KBM-7 (cell line): ENCODE measurements around the gene ELAC2.
"Not testable (repeated sequence)": the region's sequence is repeated elsewhere in the genome, so short reads cannot be mapped to it uniquely, and the experiment has no call there.

Experiments used
- DNase-seq: peaks from one replicate; pipeline ENCODE4 v3.0.0-alpha.2; 2015
- in situ Hi-C: fragments of 300-500 bp; cut with MboI; formaldehyde crosslinking; loops from 2 replicates; pipeline ENCODE4 v1.14.3; 2020; ENCODE audit warnings: low sequenced_read_pairs, low pct_unique_long_range_greater_than_20kb, mixed read lengths

ELAC2 gene

DNA sequence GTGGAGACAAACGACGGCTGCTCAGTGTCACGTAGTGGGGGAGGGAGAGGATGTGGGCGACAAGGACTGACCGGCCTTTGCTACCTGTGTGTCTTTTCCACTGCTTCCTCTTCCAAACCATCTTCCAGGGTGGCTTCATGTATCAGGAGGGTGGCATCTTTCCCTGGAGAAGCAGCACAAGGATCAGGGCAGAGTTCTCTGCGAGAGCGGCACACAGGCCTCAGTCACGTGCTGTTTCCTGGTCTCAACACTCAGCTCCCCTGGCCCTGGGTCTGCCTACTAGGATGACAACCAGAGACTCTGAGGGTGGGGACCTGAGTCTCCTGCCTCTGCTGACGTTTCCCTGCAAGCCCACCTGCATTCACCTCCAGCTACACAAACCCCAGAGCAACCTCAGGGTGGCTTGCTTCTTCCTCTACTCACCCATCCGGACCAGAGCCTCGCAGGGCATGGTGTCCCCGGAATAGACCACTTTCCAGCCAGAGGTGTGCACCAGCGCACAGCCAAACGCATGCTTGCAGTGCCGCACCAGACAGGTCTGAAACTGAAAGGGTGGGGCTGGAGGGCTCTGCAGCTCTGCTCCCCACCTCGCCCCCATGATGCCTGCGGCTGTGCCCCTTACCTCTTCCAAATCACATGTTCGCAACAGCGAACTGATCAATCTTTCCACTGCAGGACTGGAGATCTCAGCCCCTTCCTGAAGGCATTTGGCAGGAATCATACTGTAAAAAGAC, 23.3 kb downstream of the ELAC2 start:
- in situ Hi-C loops, result no loop called here
- no peak for DNase-seq

DNA sequence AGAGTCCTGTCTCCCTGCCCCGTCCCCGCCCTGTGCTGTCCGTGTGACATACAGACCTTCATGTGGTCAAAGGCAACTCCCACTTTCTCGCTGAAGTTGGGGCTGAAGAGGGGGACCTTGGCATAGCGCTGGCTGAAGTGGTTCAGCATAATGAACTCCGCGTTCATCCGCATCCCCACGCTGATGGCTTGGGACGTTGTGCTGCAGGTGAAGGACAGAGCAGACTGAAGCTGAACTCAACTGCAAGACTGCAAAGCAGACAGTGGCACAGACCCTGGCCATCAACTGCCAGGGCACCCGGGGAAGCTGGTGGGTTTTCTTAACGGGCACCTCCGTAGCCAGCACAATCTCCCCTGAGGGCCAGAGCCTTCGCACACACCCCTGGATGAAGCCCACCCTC, 24.2 kb downstream of the ELAC2 start:
- no peak for DNase-seq
- in situ Hi-C loops, result no loop called here

DNA sequence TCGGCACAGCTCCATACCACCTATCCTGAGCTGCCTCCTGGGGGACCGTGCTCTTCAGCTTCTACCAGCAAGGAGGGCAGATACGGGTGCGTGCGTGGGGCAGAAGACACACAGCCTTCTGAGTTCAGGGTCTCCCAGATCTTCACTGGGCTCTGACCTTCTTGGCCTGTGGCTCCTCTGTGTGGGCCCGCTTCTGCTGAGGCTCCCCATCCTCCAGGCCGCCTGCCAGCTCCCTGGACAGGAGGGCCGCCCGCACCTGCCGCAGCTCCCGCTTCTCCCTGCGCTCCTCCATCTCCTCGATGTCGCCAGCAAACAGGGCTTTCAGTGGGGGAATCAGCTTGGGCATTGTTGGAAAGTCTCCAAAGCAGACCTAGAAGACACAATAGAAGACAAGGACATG, 25.2 kb downstream of the ELAC2 start:
- in situ Hi-C loops, result no loop called here
- DNase-seq, result no peak

DNA sequence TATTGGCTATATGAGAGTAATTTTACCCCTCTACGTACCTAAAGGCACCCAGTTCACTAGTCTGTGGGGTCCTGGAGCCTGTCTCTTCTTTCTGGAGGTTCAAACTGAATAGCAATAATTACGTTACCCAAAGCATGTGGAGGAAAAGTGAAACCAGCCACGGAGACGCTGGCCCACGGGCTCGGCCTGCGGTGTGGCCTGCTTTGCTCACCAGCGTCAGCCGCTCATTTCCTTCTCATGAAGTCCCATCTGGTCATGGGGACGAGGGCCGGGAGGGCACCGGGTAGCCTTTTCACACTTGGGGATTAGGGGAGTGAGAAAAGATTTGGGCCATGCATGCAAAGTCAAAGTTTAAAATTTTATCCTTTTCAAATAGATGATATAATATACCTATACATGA, 26.9 kb downstream of the ELAC2 start:
- no peak for DNase-seq
- in situ Hi-C loops, result no loop called here

DNA sequence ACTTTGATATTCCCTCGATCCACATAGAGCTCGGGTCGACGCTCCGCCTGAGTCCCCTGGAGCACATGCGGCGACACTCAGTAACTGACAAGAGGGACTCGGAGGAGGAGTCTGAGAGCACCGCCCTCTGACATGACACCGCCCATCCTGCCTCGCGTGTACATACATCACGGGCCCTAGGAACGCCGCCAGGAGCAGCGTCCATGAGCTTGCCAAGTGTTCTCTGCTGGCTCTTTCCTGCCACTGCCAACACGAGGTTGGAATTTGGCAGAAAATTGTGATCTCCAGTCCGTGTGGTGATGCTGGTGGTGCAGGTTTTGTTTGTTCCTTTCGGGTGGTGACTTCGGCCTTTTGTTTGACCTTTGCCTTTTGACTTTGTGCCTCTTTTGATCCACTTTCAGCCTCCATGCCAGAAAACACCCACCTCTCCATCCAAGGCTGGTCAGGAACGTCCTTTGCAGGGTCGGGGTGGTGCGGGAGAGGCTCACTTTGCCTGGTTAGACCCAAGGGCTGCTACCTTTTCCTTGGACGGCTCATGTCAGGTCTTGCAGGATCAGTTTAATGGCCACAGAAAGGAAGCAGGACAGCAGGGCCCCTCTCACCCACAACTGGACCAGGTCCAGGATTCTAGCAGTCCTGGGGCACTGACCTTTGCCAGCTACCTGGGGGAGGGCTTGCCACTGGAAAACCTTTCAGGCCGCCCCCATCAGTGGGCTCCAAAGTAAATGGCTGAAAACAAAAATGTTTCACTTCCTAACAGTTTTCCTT, 27.6 kb downstream of the ELAC2 start:
- in situ Hi-C loops, result no loop called here
- no peak for DNase-seq

DNA sequence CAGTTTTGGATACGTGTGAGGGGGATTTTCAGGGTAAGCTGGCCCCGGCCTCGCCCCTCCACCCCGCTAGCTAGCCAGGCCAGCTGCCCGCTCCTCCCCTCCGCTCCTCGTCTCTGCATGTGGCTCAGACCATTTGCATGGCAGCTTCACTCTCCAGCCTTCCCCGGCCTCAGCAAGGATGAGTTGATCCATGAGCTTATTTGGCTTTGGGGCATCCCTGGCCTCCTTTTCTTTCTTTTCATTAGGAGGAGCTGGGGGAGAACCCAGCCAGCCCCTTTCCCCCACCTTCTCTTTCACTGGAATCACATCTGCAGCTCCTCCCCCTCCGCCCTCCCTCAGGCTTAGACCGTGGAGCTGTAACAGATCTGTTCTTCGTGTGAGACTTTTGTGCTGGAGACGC, 30.7 kb downstream of the ELAC2 start:
- in situ Hi-C loops, result no loop called here
- no peak for DNase-seq

DNA sequence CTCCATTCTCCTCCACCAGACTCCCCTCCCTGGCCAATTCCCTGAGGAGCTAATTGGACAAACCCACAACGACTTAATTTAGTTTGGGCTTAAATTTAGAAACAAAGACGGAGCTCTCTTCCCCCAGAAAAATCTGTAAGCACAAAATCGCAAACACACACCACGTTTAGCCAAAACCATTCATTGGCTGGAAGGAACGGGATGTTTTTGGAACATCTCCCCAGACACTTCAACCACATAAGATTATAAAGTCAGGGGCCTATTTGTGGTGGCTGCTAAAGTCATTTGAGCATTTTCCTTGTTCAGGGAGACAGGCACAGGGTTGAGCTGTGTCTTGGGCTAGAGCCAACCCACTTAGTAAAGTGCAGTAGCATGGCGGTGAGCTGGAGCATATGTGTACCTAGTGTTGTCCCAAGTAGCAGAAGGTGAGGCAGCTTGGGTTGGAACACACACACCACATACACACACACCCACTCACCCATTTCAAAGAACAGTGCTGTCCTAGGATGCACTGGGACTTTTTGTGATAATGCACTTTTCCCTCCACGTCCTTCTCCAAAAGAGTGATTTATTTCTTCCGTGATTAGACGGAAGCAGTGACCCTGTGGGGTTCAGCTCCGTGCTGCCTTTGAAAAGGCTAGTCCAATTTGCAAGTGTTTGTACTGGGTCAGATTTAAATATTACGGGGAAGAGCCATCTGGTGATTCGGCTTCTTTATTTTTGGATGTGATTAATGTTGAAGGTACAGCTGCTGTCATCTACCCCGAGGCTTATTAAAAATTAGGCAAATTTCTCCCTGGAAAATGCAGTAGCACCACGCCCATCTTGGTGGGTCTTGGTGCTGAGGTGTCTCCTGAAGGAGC, 32.2 kb downstream of the ELAC2 start:
- DNase-seq, result no peak
- in situ Hi-C loops, result no loop called here

DNA sequence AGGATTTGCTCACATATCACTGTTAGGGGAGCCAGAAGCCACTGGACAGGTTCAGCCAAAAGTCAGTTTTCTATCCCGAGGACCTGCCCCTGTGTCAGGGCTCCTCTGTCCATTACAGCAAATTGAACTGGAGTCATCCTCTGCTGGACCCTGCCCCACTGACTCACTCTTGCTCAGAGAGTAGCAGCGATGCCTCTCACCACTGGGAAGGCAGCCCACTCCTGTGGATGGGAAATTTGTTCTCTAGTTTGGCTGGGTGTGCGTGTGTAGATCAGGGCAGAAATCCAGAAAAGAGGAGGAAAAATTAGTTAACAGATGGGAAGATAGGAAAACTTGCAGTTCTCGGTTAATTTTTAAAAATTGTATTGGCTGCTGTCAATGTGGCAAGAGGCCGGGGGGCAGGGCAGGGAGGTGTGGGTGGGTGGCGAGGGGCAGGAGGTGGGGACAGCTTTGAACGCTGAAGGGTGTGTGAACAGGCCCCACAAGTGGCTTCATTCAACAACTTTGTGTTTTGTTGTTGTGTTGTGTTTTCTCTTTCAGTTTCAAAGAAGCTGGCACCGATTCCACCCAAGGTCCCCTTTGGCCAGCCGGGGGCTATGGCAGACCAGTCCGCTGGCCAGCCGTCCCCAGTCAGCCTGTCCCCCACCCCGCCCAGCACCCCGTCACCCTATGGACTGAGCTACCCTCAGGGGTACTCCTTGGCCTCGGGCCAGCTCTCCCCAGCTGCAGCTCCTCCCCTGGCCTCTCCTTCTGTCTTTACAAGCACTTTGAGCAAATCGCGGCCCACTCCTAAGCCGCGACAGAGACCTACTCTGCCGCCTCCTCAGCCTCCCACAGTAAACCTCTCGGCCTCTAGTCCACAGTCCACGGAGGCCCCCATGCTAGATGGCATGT, 33.6 kb downstream of the ELAC2 start:
- in situ Hi-C loops, result no loop called here

DNA sequence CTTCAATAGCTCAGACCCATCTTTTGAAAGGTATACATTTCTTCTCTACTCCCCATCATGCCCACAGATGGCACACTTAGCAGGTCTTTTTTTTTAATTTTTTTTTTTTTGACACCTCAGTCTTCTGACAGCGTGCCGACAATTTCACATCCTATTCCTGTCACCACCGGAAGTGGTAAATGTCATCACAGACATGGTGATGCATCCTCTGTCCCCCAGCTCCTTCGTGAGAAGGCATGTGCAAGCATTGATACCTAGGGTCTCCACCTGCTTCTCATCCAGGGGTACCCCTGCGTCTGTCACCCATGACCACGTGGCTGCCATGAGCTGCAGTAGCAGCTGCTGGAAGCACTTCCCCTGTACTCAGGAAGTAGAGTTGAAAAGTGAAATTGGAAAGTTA, 35.6 kb downstream of the ELAC2 start:
- no peak for DNase-seq
- in situ Hi-C loops, result no loop called here

More for the DNA sequence above, 33.6 kb downstream of the ELAC2 start:
- no peak for DNase-seq

DNA sequence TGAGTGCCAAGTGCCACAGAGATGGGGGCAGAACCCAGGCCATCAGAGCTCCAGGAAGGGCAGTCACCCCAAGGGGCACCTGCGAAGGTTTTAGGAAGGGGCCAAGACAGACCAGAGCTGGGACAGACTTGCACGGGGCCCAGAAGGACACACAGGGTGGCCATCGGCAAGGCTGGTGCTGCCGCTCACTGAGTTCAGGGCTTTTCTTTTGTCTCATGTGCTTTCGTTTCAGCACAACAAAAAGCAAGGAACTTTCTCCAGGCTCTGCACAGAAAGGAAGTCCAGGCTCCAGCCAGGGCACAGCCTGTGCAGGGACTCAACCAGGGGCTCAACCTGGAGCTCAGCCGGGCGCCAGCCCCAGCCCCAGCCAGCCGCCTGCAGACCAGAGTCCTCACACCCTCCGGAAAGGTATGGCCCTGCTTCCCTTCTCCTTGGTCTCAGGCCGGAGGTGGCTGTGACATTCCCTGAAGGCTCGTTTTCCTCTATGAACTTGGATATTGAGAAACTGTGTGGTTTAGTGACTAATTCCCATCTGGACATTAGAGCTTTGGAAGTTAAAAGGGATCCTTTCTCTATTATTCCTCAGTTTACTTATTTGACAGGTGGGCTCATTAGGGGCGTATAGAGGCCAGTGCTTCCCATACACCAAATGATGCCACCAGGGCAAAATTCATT, 37.9 kb downstream of the ELAC2 start:
- in situ Hi-C loops, result no loop called here
- no peak for DNase-seq

DNA sequence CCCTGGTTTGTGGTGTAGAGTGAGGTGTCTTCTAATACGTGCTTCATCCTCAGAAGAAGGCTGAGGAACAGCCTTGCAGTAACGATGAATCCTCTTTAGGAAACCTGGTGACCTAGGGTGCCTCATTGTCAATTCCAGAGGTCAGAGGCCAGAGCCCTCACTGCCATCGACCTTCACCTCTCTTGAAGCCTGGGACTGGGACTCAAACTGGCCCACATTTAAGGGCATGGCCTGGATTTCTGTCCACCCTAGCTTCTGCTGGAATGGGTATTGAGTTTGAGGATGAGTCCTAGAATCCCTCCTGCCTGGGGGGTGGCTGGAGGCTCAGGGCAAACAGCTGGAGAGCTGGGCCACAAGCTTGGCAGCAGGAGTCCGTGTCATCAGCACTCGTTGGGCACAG, 38.6 kb downstream of the ELAC2 start:
- DNase-seq, result no peak
- in situ Hi-C loops, result no loop called here

DNA sequence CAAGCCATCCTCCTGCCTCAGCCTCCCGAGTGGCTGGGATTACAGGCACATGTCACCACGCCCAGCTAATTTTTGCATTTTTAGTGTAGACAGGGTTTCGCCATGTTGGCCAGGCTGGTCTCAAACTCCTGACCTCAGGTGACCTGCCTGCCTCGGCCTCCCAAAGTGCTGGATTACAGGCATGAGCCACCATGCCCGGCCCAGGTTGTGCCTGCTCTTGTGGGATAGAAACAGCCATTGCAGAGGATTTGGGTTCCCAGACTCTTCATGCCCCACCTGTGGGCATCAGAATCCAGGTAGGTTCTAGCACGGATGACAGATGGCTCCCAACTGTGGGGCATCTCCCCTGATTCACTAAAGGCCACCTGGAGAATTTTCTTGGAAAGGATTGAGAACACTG, 39.0 kb downstream of the ELAC2 start:
- in situ Hi-C loops, DNase-seq: not testable (repeated sequence)

DNA sequence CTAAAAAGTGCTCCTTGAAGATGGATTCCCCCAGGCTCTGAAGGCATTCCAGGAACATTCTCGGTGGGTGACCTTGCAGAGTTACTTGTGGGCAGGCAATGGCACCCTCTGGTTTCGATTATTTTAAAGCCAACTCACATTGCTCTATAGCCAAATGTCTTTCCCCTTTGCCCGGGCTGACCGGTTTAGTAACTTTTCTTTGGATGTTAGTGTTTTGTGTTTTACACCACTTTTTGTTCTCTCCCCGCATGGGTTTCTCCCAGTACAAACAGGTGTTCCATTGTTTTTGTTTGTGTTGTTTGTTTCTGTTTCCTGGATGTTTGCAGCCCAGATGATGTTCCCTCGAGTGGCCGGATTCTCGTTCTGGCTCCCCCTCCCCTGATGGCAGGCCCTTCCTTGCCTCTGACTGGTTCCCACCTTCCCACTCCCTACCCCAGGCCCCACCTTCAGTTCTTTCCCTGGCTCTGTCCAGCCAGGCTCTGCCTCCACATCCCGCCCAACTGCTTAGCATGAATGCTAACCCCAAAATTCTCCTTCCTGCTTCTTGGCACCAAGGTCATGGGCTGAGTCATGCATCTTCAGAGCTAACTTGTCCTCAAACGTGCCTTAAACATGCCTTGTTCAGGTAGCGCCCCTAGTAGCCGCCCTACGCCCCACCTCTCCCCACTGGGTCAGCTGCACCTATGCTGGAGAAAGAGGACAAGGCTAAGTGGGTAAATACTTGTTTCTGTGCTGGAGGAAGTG, 40.6 kb downstream of the ELAC2 start:
- no peak for DNase-seq
- in situ Hi-C loops, result no loop called here

DNA sequence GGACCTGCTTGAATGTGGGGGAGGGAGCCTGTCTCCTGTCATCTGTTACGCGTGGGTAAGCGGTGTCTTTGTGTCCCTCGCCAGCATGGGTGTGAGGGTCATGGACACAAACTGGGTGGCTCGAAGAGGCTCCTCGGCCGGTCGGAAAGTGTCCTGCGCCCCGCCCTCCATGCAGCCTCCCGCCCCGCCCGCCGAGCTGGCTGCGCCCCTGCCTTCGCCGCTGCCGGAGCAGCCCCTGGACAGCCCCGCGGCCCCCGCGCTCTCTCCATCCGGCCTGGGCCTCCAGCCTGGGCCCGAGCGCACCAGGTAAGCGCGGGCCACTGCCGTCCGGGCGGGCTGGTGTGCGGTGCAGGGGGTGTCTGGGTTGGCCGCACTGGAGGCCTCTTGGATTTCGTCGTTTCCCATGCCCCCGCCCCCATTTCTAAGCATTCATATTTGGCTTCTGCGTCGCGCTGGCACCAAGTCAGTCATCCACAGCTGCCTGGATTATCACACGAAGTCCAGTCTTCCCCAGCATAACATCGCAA, 43.8 kb downstream of the ELAC2 start:
- DNase-seq, result no peak
- in situ Hi-C loops, result no loop called here

DNA sequence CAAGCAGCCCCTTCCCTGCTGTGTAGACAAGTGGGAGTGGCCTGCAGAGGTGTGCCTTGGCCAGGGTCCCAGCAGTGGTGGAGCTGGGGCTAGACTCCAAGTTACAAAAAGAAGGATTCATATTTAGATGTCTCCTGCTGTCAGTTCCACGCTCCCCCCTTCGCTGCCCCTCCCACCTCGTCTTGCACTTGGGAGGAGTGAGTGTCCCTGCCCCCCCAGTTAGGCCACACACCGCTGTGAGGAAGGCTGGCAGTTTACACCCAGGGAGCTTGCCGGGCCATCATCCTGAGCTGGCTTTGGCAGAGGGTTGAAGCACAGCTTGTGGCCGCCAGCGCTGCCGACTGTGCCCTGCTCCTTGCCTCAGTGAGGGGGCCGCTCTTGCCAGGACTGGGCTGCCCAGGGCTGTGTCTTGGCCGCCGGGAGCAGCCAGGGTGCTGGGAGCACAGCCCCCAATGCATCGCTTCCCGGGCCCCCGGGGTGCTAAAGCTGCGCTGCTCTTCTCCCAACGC, 44.3 kb downstream of the ELAC2 start:
- in situ Hi-C loops, result no loop called here
- DNase-seq, result no peak

DNA sequence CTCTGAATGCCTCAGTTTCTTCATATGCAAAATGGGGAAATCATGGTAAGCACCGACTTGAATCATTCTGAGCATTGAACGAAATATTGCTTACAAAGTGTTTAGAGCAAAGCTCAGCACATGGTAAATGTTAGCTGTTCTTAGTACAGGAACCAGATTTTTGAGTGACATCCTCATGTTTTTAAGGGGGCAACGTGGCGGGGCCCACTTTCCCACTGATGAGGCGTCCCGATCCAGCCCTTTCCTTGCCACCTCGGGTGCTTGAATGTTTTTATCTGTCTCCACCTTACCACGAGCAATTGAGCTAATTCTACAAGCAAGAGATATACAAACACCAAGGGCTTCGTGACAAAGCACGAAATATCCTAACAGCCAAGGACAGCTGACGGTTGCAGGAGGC, 49.9 kb downstream of the ELAC2 start:
- no peak for DNase-seq
- in situ Hi-C loops, result no loop called here

DNA sequence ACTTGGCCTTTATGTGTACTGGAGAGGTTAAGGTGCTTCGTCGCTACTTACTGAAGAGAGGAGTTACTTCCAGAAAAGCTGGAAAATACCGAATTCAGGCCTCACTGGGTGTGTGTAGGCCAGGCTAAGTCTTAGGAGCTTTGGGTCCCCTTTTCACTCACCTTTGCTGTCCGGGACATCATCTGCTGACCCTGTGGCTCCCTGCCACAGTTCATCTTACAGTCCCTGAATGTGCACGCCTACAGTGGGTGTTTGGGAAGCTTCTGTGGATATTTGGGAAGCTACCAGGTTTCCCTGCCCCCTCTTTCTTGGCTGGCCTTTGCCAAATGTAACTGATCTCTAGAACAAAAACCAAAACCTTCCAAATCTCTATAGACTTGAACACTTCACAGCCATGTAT, 51.4 kb downstream of the ELAC2 start:
- no peak for DNase-seq
- in situ Hi-C loops, result no loop called here
